ENCODE data around the gene ARHGAP18. TPM values are rescaled to one million over a fixed set of nuclear protein-coding genes. Genes with fewer than 3 reads are reported as not detected.

ARHGAP18 gene
- total RNA-seq, 1 experiment from 2014 or later: 2.4 TPM

GRCh38 chr6:129551486-129551885 lies 158.5 kb downstream of the ARHGAP18 start:
- H3K23ac ChIP-seq (ENCODE audit: insufficient read length, low read depth, low read length): no peak overlapping the region
- H3K9ac ChIP-seq (ENCODE audit: extremely low read depth, insufficient read length, low read length): no peak overlapping the region
- no peak overlapping the region for H4K5ac ChIP-seq (ENCODE audit: insufficient read length, low read depth, low read length)
- no peak overlapping the region for H2AK5ac ChIP-seq (ENCODE audit: insufficient read length, low read length)
- no peak overlapping the region for H4K8ac ChIP-seq (replicated peaks; ENCODE audit: insufficient read length, low read depth, low read length)
- no peak overlapping the region for H3K4ac ChIP-seq (ENCODE audit: low read depth, low read length)
- H3K27me3 ChIP-seq (ENCODE audit: insufficient read depth, low read length): no peaks in the 10 kb centered on the region
- TF ChIP-seq CTCF (conservative IDR thresholded peaks at IDR 0.05): no peak
- no peak overlapping the region for H2AFZ ChIP-seq (ENCODE audit: low read length)
- no peak overlapping the region for H3K14ac ChIP-seq (ENCODE audit: insufficient read depth, low read length)
- peaks cover 3 to 5% of the 10 kb centered on the region in 2 experiments; a peak in 3 of 4 replicates for H3K4me1 Mint-ChIP-seq
- no peak overlapping the region for H4K91ac ChIP-seq (ENCODE audit: insufficient read length, low read depth, low read length)
- no peak overlapping the region for H3K18ac ChIP-seq (ENCODE audit: insufficient read length, low read depth, low read length)
- H2BK120ac ChIP-seq (ENCODE audit: low read depth, low read length, poor library complexity, severe bottlenecking): no peak overlapping the region
- H2BK5ac ChIP-seq (ENCODE audit: insufficient read length, low read length): no peak overlapping the region
- H3K27ac Mint-ChIP-seq: no peak overlapping the region
- H2BK20ac ChIP-seq (ENCODE audit: low read depth, low read length, poor library complexity, severe bottlenecking): no peak overlapping the region
- no peak overlapping the region for H3K27ac ChIP-seq (ENCODE audit: insufficient read length, low read depth, low read length)
- no peak overlapping the region for H2BK12ac ChIP-seq (ENCODE audit: insufficient read length, low read depth, low read length)
- no CpG with 5 or more reads among the region's 1 CpG for WGBS (ENCODE audit: extremely low coverage, insufficient read length, low lambda C conversion rate)
- no peak overlapping the region for H3K4me3 Mint-ChIP-seq
- no peaks in the 10 kb centered on the region for H3K23me2 ChIP-seq (ENCODE audit: insufficient read length, low read depth, low read length, poor library complexity, severe bottlenecking)
- H3T11ph ChIP-seq (ENCODE audit: low read length): no peak overlapping the region
- H3K4me1 ChIP-seq (ENCODE audit: insufficient read depth, low read length): no peaks in the 10 kb centered on the region
- no peaks in the 10 kb centered on the region for H3K36me3 Mint-ChIP-seq (ENCODE audit: insufficient read depth in 1 of 3, low read depth in 3 of 3)
- no peaks in the 10 kb centered on the region for H4K20me1 ChIP-seq (ENCODE audit: control insufficient read depth, insufficient read depth, insufficient read length)
- H3K9me3 Mint-ChIP-seq: no peaks in the 10 kb centered on the region
- no peak overlapping the region for H2BK15ac ChIP-seq (ENCODE audit: low read depth, low read length)
- no peaks in the 10 kb centered on the region for H3K79me2 ChIP-seq (ENCODE audit: insufficient read depth, low read length)
- no peak for DNase-seq
- H3K4me2 ChIP-seq (ENCODE audit: insufficient read depth, insufficient read length, low read length): no peak overlapping the region
- H3K56ac ChIP-seq (ENCODE audit: insufficient read length, low read depth, low read length): no peak overlapping the region
- no peaks in the 10 kb centered on the region for H3K79me1 ChIP-seq (ENCODE audit: insufficient read depth, low read depth, low read length, poor library complexity, severe bottlenecking)
- H3K9me3 ChIP-seq (ENCODE audit: control insufficient read depth, low read depth, low read length): no peaks in the 10 kb centered on the region
- peaks cover 1% of the 10 kb centered on the region; the same call in 1 of the 2 replicates for H3K27me3 Mint-ChIP-seq (ENCODE audit: low read depth)
